Small intestine (tissue), 7 donors: ENCODE measurements around the gene RTP5. TPM values are rescaled to one million over a fixed set of nuclear protein-coding genes. Genes with fewer than 3 reads are reported as not detected.

Experiments
- DNase-seq, 2 donors: peaks; one replicate each; pipeline versions ENCODE4 v3.0.0 to v3.0.0-alpha.2; 2013
- FAIRE-seq: peaks from 2 replicates; lab custom pipeline; 2012; peaks lifted over from hg19 to GRCh38; lab: Jason Lieb, UNC
- H3K27ac ChIP-seq, 3 donors: one replicate each; pipeline ENCODE4 v1.5.1; 2013; ENCODE audit warnings: low read length in 2 of 3, mild to moderate bottlenecking in 2 of 3, control low read depth in 1 of 3, inconsistent platforms in 1 of 3, low read depth in 1 of 3, moderate library complexity in 1 of 3
- H3K27me3 ChIP-seq, 3 donors: one replicate each; pipeline ENCODE4 v1.6.1; 2013; ENCODE audit warnings: low read length in 3 of 3, inconsistent platforms in 1 of 3; ENCODE audit not compliant: control insufficient read depth in 3 of 3, insufficient read depth in 3 of 3
- H3K36me3 ChIP-seq, 3 donors: one replicate each; pipeline ENCODE4 v1.6.1; 2013; ENCODE audit warnings: low read length in 3 of 3, inconsistent platforms in 1 of 3, low read depth in 1 of 3, mild to moderate bottlenecking in 1 of 3, moderate library complexity in 1 of 3; ENCODE audit not compliant: control insufficient read depth in 3 of 3, insufficient read depth in 2 of 3
- H3K4me1 ChIP-seq, 3 donors: one replicate each; pipeline ENCODE4 v1.6.1; 2013; ENCODE audit warnings: low read length in 2 of 3, inconsistent platforms in 1 of 3, low read depth in 1 of 3, mild to moderate bottlenecking in 1 of 3, moderate library complexity in 1 of 3; ENCODE audit not compliant: control insufficient read depth in 3 of 3, insufficient read depth in 2 of 3
- H3K4me3 ChIP-seq, 3 donors: one replicate each; pipeline ENCODE4 v1.5.1; 2013; ENCODE audit warnings: low read length in 3 of 3, control low read depth in 1 of 3, inconsistent platforms in 1 of 3, low read depth in 1 of 3, mild to moderate bottlenecking in 1 of 3, moderate library complexity in 1 of 3
- H3K9me3 ChIP-seq, 2 donors: one replicate each; pipeline ENCODE4 v1.6.1; 2013; ENCODE audit warnings: low read depth in 1 of 2, low read length in 1 of 2; ENCODE audit not compliant: control insufficient read depth in 2 of 2, insufficient read depth in 1 of 2
- WGBS, 3 donors: extraction: QIAGEN DNeasy Blood & Tissue Kit; methylation state at CpG; one replicate each; pipeline ENCODE4 v1.1.7; 2013; 5-methylcytosine and 5-hydroxymethylcytosine counted together
- polyA plus RNA-seq, 4 donors: library from polyadenylated mRNA; stranded (reverse) in 3 of 4; unstranded in 1 of 4; fragments of 200-250 nt in 3 of 4; fragments of 120-200 nt in 1 of 4; gene quantifications; one replicate each; pipeline versions ENCODE4 v1.2.1 to v1.2.3, GENCODE V29; 2013
- donor health status: healthy with polysubstance abuse.
- donor health status: control.
- donor health status: control.
- donor health status: Bipolar disorder and iron deficiency.
- donor health status: healthy.

The RTP5 gene
- polyA plus RNA-seq, 4 donors = 0.04 TPM; not detected in 3

GRCh38 chr2:241842067-241842415, 27.5 kb upstream of the RTP5 start:
- no peaks in the 10 kb centered on the region for H3K36me3 ChIP-seq
- peaks cover 0 to 4% (median 0%) of the 10 kb centered on the region in 3 donors for H3K4me1 ChIP-seq
- DNase-seq (no peak), FAIRE-seq (no peak)
- H3K4me3 ChIP-seq = no peak overlapping the region
- H3K27me3 ChIP-seq = peaks cover 2 to 14% (median 3%) of the 10 kb centered on the region in 3 donors
- H3K9me3 ChIP-seq = no peaks in the 10 kb centered on the region
- 44 to 81% (median 69%) methylated on average over 11 of the region's 11 CpGs for WGBS, 3 donors
- H3K27ac ChIP-seq = no peak overlapping the region

- DNase-seq (peak; percentile 16 to 29), FAIRE-seq (no peak)
- Histone ChIP-seq H3K27ac (peak overlapping the region in 2 of 3 donors; percentile 29 to 56), H3K4me3 (peak overlapping the region in 1 of 3 donors; percentile 20), H3K9me3 (no peaks in the 10 kb centered on the region), H3K27me3 (peaks cover 0 to 11% (median 0%) of the 10 kb centered on the region in 3 donors), H3K4me1 (peaks cover 0 to 4% (median 0%) of the 10 kb centered on the region in 3 donors), H3K36me3 (no peaks in the 10 kb centered on the region)
- 40 to 54% (median 47%) methylated on average over 29 of the region's 29 CpGs for WGBS, 3 donors
Observed at GRCh38 chr2:241842620-241843211, 26.8 kb upstream of the RTP5 start.

DNA sequence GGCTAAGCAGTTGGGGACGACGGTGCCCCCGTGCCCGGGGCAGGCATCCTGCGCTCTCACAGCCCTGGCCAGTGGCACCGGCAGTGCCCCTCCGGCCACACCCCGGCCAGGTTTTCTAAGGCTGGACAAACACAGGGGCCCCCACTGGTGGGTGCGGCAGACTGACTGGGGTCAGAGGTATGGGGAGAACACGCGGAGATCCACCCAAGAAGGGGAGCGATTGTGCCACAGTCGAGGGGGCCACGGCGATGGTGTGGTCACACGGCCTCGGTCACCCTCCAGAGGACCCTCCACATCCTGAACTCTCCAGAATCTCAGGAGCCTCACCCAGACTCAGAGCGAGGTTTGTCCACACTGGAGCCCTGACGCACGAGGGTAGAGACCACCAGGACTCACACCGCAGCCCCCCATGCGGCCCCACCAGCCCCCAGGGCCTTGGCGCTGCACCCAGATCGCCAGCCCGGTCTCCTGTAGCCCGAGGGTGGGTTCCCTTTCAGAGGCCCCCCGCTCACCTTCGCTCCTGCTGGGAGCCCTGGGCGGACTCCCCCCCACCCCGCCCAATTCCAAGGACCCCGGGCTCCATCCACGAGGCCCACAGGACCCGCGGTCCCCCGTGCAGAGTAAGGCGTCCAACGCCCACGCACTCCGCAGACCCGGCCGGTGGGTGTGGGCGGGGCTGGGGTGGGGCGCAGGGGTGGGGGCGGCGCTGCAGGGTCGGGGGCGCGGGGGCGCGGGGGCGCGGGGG, 26.0 kb upstream of the RTP5 start:
- 40 to 48% (median 44%) methylated on average over 34 to 52 of the region's 52 CpGs for WGBS, 3 donors
- Histone ChIP-seq H3K27me3 (peaks cover 0 to 10% (median 0%) of the 10 kb centered on the region in 3 donors), H3K36me3 (no peaks in the 10 kb centered on the region), H3K27ac (peak overlapping the region in 2 of 3 donors; percentile 29 to 56), H3K9me3 (no peaks in the 10 kb centered on the region), H3K4me1 (peaks cover 0 to 4% (median 0%) of the 10 kb centered on the region in 3 donors), H3K4me3 (peak overlapping the region in 1 of 3 donors; percentile 32)
- DNase-seq = no peak
- no peak for FAIRE-seq

DNA sequence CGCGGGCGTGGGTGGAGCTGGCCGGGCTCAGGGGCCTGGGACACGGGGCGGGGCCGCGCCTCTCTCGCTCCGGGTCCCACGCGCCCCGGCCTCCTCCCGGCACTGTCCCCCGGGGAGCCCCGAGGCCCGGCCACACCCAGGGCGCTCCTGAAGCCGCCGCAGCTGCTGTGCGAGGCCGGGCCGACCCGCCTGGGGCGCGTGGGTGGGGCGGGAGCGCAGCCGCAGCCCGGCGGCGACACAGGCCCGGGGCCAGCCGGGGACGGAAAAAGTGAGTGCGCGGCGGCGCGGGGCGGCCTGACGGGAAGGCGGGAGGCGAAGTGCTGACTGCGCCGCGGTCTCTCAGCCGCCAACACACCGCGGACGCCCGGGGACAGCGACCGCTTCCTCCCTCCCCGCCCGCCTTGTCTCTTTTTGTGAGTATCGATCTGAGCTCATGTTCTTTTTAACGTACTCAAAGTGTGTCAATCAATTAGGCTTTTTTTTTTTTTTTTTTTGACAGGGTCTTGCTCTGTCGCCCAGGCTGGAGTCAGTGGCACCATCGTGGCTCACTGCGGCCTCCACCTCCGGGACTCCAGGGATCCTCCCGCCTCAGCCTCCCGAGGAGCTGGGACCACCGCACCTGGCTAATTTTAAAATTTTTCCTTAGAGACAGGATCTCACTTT, 25.3 kb upstream of the RTP5 start:
- peaks cover 0 to 4% (median 0%) of the 10 kb centered on the region in 3 donors for H3K4me1 ChIP-seq
- FAIRE-seq (no peak), DNase-seq (peak; percentile 64 to 88)
- WGBS, 3 donors = 4 to 6% (median 5%) methylated on average over 41 to 65 of the region's 65 CpGs
- H3K27ac ChIP-seq = peak overlapping the region in 1 of 3 donors; percentile 71
- peak overlapping the region; percentile 18 to 32 (median 22) for H3K4me3 ChIP-seq
- peaks cover 0 to 10% (median 0%) of the 10 kb centered on the region in 3 donors for H3K27me3 ChIP-seq
- no peaks in the 10 kb centered on the region for H3K9me3 ChIP-seq
- H3K36me3 ChIP-seq = no peaks in the 10 kb centered on the region

GRCh38 chr2:241844831-241845578, 24.5 kb upstream of the RTP5 start:
- FAIRE-seq (no peak), DNase-seq (no peak)
- WGBS, 3 donors = 74 to 81% (median 78%) methylated on average over 37 of the region's 37 CpGs
- H3K4me1 ChIP-seq = peaks cover 0 to 4% (median 0%) of the 10 kb centered on the region in 3 donors
- no peak overlapping the region for H3K4me3 ChIP-seq
- peak overlapping the region in 1 of 3 donors; percentile 71 for H3K27ac ChIP-seq
- no peaks in the 10 kb centered on the region for H3K9me3 ChIP-seq
- peaks cover 0 to 10% (median 0%) of the 10 kb centered on the region in 3 donors for H3K27me3 ChIP-seq
- no peaks in the 10 kb centered on the region for H3K36me3 ChIP-seq

- WGBS, 3 donors = 82 to 88% (median 86%) methylated on average over 21 to 22 of the region's 22 CpGs
- H3K9me3 ChIP-seq = no peaks in the 10 kb centered on the region
- H3K4me1 ChIP-seq = peaks cover 0 to 4% (median 0%) of the 10 kb centered on the region in 3 donors
- no peak for DNase-seq
- no peak for FAIRE-seq
- no peak overlapping the region for H3K4me3 ChIP-seq
- H3K36me3 ChIP-seq = no peaks in the 10 kb centered on the region
- no peak overlapping the region for H3K27ac ChIP-seq
- peaks cover 0 to 10% (median 0%) of the 10 kb centered on the region in 3 donors for H3K27me3 ChIP-seq
Observed at GRCh38 chr2:241846406-241846805, 23.1 kb upstream of the RTP5 start.

- Histone ChIP-seq H3K36me3 (no peaks in the 10 kb centered on the region), H3K9me3 (no peaks in the 10 kb centered on the region), H3K27me3 (peaks cover 0 to 10% (median 0%) of the 10 kb centered on the region in 3 donors), H3K4me3 (no peak overlapping the region), H3K4me1 (peaks cover 0 to 4% (median 0%) of the 10 kb centered on the region in 3 donors), H3K27ac (no peak overlapping the region)
- 88 to 90% (median 89%) methylated on average over 38 to 39 of the region's 39 CpGs for WGBS, 3 donors
- DNase-seq (no peak), FAIRE-seq (no peak)
Observed at GRCh38 chr2:241848761-241849615, 20.5 kb upstream of the RTP5 start.
